Measurements from ENCODE around the gene RAP1A.

DNA sequence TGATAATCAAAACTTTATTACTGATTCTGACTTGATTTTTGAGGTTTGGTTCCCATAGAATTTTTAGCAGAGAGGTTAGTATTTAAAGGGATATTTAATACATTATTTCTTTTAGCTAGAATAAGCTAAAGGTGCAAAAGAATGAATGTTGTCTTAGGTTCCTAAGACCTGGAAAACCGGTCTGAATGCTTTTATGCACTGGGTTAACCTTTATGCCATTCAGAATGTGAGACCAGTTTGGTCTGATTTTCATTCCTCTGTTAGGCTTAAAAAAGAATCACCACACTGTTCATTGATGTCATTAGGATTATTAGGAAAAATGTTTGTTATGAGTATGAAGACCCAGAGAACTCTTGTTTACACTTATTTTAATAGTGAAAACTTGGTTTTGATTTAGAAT lies 30.1 kb downstream of the RAP1A start:
- TF ChIP-seq, protein P1, sequence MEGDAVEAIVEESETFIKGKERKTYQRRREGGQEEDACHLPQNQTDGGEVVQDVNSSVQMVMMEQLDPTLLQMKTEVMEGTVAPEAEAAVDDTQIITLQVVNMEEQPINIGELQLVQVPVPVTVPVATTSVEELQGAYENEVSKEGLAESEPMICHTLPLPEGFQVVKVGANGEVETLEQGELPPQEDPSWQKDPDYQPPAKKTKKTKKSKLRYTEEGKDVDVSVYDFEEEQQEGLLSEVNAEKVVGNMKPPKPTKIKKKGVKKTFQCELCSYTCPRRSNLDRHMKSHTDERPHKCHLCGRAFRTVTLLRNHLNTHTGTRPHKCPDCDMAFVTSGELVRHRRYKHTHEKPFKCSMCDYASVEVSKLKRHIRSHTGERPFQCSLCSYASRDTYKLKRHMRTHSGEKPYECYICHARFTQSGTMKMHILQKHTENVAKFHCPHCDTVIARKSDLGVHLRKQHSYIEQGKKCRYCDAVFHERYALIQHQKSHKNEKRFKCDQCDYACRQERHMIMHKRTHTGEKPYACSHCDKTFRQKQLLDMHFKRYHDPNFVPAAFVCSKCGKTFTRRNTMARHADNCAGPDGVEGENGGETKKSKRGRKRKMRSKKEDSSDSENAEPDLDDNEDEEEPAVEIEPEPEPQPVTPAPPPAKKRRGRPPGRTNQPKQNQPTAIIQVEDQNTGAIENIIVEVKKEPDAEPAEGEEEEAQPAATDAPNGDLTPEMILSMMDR (optimal IDR thresholded peaks at IDR 0.05 in 1 of 3, IDR thresholded peaks at IDR 0.05 in 1 of 3, conservative IDR thresholded peaks at IDR 0.05 in 1 of 3; ENCODE audit: extremely low read depth in 1 of 3, insufficient read depth in 2 of 3, low read length in 3 of 3) = no peak
- TF ChIP-seq EZH2 (IDR thresholded peaks at IDR 0.05; ENCODE audit: low read length) = no peak
